SHP77 treated with DMSO at 0.1 percent for 48 hours (cell line): ENCODE results near the gene DDX5.
"Not testable (repeated sequence)": the region's sequence is repeated elsewhere in the genome, so short reads cannot be mapped to it uniquely, and the experiment has no call there.

Experiments used
- DNase-seq: peaks from one replicate; lab custom pipeline; 2025; lab: John Stamatoyannopoulos, UW

DDX5 gene

GRCh38 chr17:64492481-64493109, 13.5 kb downstream of the DDX5 start:
- DNase-seq, result no peak

- no peak for DNase-seq
These were observed 14.1 kb downstream of the DDX5 start for GRCh38 chr17:64491994-64492393.

- no peak for DNase-seq
These were observed 14.8 kb downstream of the DDX5 start for GRCh38 chr17:64491034-64491860.

GRCh38 chr17:64488301-64488700, 17.8 kb downstream of the DDX5 start:
- no peak for DNase-seq

- no peak for DNase-seq
These were observed 21.7 kb downstream of the DDX5 start for GRCh38 chr17:64484380-64484779.

GRCh38 chr17:64480951-64481350, 25.1 kb downstream of the DDX5 start:
- no peak for DNase-seq

- DNase-seq, result no peak
These were observed 28.2 kb downstream of the DDX5 start for GRCh38 chr17:64477849-64478248.

- no peak for DNase-seq
These were observed 33.5 kb downstream of the DDX5 start for GRCh38 chr17:64472564-64472963.

GRCh38 chr17:64471440-64471839, 34.6 kb downstream of the DDX5 start:
- no peak for DNase-seq

GRCh38 chr17:64470625-64471024, 35.5 kb downstream of the DDX5 start:
- DNase-seq, result no peak

- not testable (repeated sequence) for DNase-seq
These were observed 39.3 kb downstream of the DDX5 start for GRCh38 chr17:64466834-64467233.

- no peak for DNase-seq
These were observed 39.9 kb downstream of the DDX5 start for GRCh38 chr17:64466019-64466735.

- no peak for DNase-seq
These were observed 44.3 kb downstream of the DDX5 start for GRCh38 chr17:64461788-64462187.

GRCh38 chr17:64460955-64461354, 45.1 kb downstream of the DDX5 start:
- DNase-seq, result no peak

GRCh38 chr17:64459818-64460217, 46.3 kb downstream of the DDX5 start:
- DNase-seq, result not testable (repeated sequence)

- no peak for DNase-seq
These were observed 46.8 kb downstream of the DDX5 start for GRCh38 chr17:64459284-64459747.

GRCh38 chr17:64458756-64459155, 47.3 kb downstream of the DDX5 start:
- no peak for DNase-seq

- no peak for DNase-seq
These were observed 48.9 kb downstream of the DDX5 start for GRCh38 chr17:64457156-64457555.

GRCh38 chr17:64455993-64456885, 49.9 kb downstream of the DDX5 start:
- no peak for DNase-seq

GRCh38 chr17:64449545-64449944, 56.5 kb downstream of the DDX5 start:
- no peak for DNase-seq

GRCh38 chr17:64448665-64449512, 57.2 kb downstream of the DDX5 start, which contains the start of gene MILR1:
Gene MILR1 (plus strand): TSS chr17:64449115. CDS start chr17:64449169, 54 bp downstream.
- DNase-seq, result no peak
